Large intestine (tissue), 3 donors: ENCODE results near the gene LIF. TPM values are rescaled to one million over a fixed set of nuclear protein-coding genes. Genes with fewer than 3 reads are reported as not detected.

Experiments used
- DNase-seq, 2 donors: peaks; one replicate each; pipeline versions ENCODE4 v3.0.0 to v3.0.0-alpha.2; 2013
- H3K27ac ChIP-seq: one replicate; pipeline ENCODE4 v1.5.1; 2013; ENCODE audit warnings: low read length
- H3K27me3 ChIP-seq: 2 replicates; pipeline ENCODE4 v1.6.1; 2013; ENCODE audit warnings: low read length; ENCODE audit not compliant: control insufficient read depth, insufficient read depth
- H3K36me3 ChIP-seq: 2 replicates; pipeline ENCODE4 v1.6.1; 2013; ENCODE audit warnings: low read length; ENCODE audit not compliant: control insufficient read depth, insufficient read depth
- H3K4me1 ChIP-seq: one replicate; pipeline ENCODE4 v1.6.1; 2013; ENCODE audit warnings: low read length; ENCODE audit not compliant: control insufficient read depth, insufficient read depth
- H3K4me3 ChIP-seq: one replicate; pipeline ENCODE4 v1.5.1; 2013; ENCODE audit warnings: low read length
- H3K9me3 ChIP-seq: one replicate; pipeline ENCODE4 v1.6.1; 2013; ENCODE audit warnings: mild to moderate bottlenecking, low read depth, low read length, moderate library complexity; ENCODE audit not compliant: control insufficient read depth
- WGBS: methylation state at CpG from one replicate; pipeline ENCODE4 v1.1.5; 2013; ENCODE audit warnings: low lambda C conversion rate; ENCODE audit not compliant: insufficient coverage; 5-methylcytosine and 5-hydroxymethylcytosine counted together
- polyA plus RNA-seq: library from polyadenylated mRNA; unstranded; fragments of 120-200 nt; gene quantifications from one replicate; pipeline ENCODE4 v1.2.1, GENCODE V29; 2013

The LIF gene
- polyA plus RNA-seq, 1 donor: 27.6 TPM

DNA sequence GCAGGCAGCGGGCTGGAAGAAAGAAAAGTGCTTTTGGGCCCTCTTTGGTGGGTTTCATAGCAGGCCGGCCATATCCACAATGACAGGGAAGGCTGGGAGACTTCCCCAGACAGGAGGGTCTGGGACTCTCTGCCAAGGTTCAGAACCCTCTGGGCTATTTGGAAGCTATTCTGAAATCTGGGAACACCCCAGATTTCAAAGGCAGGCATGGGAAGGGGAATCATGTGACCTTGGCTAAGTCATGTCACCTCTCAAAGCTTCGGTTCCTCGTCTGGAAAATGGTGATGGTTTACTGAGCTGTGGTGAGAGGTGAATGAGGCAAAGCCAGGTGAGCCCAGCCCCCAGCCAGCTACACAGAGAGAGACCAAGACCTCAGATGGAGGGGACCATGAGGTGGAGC, 38.1 kb upstream of the LIF start:
- H3K27me3 ChIP-seq: no peaks in the 10 kb centered on the region
- H3K4me1 ChIP-seq: peaks cover 35% of the 10 kb centered on the region
- H3K36me3 ChIP-seq: peaks cover 3% of the 10 kb centered on the region
- DNase-seq: no peak
- no peak overlapping the region for H3K4me3 ChIP-seq
- no peak overlapping the region for H3K27ac ChIP-seq
- H3K9me3 ChIP-seq: no peaks in the 10 kb centered on the region
- WGBS: no CpG with 5 or more reads among the region's 4 CpGs

DNA sequence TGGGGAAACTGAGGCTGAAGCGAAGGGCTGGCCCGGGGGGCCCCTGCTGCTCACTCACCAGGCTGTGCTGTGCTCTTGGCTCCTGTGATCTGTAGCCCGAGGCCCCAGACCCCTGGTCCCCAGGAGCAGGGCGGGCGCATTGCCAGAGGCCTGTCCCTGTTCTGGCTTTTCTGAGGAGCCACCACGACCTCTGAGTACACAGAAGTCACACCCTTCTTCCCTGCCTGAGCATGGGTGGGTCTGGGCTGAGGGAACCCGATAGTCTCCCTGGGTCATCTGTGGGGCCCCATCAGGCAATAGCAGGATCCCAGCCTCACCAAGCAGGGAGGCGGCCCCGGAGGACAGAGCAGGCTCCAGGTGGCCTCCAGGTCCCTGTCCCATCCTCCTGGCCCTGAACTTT, 37.6 kb upstream of the LIF start:
- H3K36me3 ChIP-seq: peaks cover 3% of the 10 kb centered on the region
- no peaks in the 10 kb centered on the region for H3K9me3 ChIP-seq
- H3K4me3 ChIP-seq: no peak overlapping the region
- no peaks in the 10 kb centered on the region for H3K27me3 ChIP-seq
- DNase-seq: peak; percentile 54 to 79
- no CpG with 5 or more reads among the region's 9 CpGs for WGBS
- H3K4me1 ChIP-seq: peaks cover 38% of the 10 kb centered on the region
- H3K27ac ChIP-seq: no peak overlapping the region

DNA sequence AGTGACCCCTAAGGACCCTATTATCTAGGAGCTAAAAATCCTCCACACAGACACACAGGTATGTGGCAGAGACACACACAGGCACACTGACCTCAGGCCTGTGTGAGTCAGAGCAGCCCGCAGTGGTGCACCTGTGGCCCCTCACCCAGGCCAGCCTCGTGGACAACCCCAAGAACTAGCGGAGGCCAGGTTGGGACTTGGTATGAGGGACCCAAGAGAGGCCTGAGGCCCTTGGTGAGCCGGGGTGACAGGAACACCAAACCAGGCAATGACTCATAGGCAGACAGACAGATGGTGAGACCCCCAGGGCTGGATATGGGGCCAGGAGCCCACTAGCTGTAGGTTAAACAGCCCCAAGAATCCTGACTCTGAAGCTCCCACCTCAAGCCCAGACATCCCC, 36.8 kb upstream of the LIF start:
- Histone ChIP-seq H3K27ac (no peak overlapping the region), H3K36me3 (peaks cover 3% of the 10 kb centered on the region), H3K9me3 (no peaks in the 10 kb centered on the region), H3K4me3 (no peak overlapping the region), H3K4me1 (peaks cover 38% of the 10 kb centered on the region), H3K27me3 (no peaks in the 10 kb centered on the region)
- WGBS: no CpG with 5 or more reads among the region's 4 CpGs
- DNase-seq: no peak

DNA sequence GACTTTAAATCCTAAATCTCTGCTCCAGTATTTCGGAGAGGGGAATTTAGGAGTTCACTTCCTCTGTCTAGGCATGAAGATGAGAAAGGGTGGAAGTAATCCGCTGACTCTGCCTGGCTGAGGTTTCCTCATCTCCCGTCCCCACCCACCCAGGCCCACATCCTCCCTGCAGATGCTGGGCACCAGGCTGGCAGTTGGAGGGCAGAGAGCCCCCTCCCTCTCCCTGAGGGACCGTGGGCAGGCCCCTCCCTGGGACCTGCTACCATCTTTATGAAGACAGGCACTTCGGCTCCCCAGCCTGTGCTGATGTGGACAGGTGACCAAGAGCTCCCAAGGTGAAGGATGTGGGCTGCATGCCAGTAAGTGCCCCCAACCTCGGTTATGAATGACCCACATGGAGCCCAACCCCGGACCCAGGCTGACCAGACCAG, 36.1 kb upstream of the LIF start:
- H3K4me1 ChIP-seq: peaks cover 38% of the 10 kb centered on the region
- H3K27ac ChIP-seq: no peak overlapping the region
- no peaks in the 10 kb centered on the region for H3K9me3 ChIP-seq
- peaks cover 3% of the 10 kb centered on the region for H3K36me3 ChIP-seq
- no peak overlapping the region for H3K4me3 ChIP-seq
- no peaks in the 10 kb centered on the region for H3K27me3 ChIP-seq
- no CpG with 5 or more reads among the region's 7 CpGs for WGBS
- DNase-seq: no peak

DNA sequence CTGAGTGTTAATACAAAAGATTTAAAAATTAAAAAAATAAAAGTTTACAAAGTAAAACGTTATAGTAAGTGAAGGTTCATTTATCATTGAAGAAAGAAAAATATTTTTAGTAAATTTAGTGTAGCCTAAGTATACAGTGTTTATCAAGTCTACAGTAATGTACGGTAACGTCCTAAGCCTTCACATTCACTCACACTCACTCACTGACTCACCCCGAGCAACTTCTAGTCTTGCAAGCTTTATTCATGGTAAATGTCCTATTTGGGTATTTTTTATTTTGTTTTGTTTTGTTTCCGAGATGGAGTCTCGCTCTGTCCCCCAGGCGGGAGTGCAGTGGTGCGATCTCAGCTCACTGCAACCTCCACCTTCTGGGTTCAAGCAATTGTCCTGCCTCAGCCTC, 33.9 kb upstream of the LIF start:
- Histone ChIP-seq H3K4me1 (peaks cover 50% of the 10 kb centered on the region), H3K36me3 (no peaks in the 10 kb centered on the region), H3K4me3 (no peak overlapping the region), H3K27ac (no peak overlapping the region), H3K9me3 (no peaks in the 10 kb centered on the region), H3K27me3 (no peaks in the 10 kb centered on the region)
- DNase-seq: no peak
- WGBS: 100% methylated on average over 2 of the region's 8 CpGs

DNA sequence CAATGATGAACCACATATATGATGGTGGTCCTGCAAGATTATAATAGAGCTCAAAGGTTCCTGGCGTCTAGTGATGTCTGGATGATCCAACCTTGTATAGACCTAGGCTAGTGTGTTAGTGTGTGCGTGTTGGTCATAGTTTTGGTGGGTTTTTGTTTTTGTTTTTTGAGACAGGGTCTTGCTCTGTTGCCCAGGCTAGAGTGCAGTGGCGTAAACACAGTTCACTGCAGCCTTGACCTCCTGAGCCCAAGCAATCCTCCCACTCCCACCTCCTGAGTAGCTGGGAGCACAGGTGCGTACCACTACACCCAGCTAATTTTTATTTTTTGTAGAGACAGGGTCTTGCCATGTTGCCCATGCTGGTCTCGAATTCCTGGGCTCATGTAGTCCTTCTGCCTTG, 33.4 kb upstream of the LIF start:
- no peak for DNase-seq
- WGBS: 100% methylated on average over 1 of the region's 5 CpGs
- Histone ChIP-seq H3K36me3 (no peaks in the 10 kb centered on the region), H3K4me3 (no peak overlapping the region), H3K9me3 (no peaks in the 10 kb centered on the region), H3K4me1 (peaks cover 47% of the 10 kb centered on the region), H3K27me3 (no peaks in the 10 kb centered on the region), H3K27ac (no peak overlapping the region)

DNA sequence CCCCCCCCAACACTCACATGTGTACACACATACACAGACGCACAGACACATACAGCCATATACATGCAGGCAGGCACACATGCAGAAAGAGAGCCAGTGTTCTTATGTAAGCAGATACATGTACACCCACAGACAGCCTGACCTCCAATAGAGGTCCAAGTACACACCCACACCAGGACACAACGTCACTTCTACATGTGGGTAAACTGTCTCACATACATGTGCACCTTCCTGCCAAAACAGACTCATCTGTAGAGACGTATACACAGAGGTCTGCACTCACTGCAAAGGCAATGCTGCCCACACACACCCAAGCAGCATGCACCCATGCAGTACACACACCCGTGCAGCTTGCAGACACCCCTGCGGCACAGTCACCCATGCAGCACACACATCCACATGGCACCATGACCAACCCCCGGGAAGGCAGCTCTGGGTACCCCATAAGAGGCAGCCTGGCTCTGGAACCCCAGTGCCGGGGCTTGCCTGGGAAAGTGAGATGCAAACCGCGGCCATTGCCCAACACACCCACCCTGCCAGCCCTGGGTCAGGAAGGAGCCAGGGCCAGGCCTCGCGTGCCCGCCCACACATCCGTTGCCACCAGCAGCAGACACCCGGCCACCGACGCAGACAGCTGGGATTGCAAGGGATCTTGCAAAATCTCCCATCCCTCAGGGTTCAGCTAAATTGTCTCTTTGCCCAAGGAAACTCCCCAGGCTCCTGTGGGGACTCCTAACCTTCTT, 32.7 kb upstream of the LIF start:
- WGBS: no CpG with 5 or more reads among the region's 16 CpGs
- DNase-seq: no peak
- Histone ChIP-seq H3K27me3 (no peaks in the 10 kb centered on the region), H3K36me3 (no peaks in the 10 kb centered on the region), H3K4me1 (peaks cover 39% of the 10 kb centered on the region), H3K9me3 (no peaks in the 10 kb centered on the region), H3K4me3 (no peak overlapping the region), H3K27ac (no peak overlapping the region)

DNA sequence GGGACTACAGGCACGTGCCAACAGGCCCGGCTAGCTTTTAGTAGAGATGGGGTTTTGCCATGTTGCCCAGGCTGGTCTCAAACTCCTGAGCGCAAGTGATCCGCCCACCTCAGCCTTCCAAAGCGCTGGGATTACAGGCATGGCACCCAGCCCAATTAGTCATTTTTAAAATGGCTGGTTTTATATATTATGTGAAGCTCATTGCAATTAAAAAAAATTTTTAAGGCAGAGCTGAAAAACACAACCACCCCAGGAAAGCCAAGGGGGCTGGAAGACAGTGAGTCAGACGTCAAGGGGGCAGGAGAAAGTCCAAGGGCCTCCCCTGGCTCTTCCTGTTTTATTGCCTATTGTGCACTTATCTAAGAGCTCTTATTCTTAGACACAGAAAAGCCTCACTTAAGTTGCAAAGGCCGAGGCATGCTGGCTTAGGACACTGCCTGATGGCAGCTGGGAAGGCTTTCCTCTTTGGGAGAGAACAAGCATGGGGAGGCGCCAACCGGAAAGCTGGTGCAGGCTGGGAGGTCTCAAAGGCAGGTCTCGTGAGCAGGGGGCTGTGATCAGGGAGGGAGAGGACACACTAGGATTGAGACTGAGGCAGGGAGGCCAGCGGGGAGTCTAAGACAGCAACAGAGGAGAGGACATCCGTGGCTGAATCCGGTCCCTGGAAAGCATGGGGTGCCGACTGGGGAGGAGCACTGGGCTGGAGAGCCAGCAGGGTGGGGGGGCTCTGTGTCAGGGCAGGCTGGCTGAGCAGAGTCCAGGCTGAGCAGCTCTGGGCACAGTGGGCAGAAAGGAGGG, 31.2 kb upstream of the LIF start:
- no CpG with 5 or more reads among the region's 14 CpGs for WGBS
- Histone ChIP-seq H3K27ac (peak overlapping the region; percentile 81), H3K36me3 (no peaks in the 10 kb centered on the region), H3K4me3 (no peak overlapping the region), H3K9me3 (no peaks in the 10 kb centered on the region), H3K27me3 (no peaks in the 10 kb centered on the region), H3K4me1 (peaks cover 28% of the 10 kb centered on the region)
- DNase-seq: peak; percentile 76 to 91

DNA sequence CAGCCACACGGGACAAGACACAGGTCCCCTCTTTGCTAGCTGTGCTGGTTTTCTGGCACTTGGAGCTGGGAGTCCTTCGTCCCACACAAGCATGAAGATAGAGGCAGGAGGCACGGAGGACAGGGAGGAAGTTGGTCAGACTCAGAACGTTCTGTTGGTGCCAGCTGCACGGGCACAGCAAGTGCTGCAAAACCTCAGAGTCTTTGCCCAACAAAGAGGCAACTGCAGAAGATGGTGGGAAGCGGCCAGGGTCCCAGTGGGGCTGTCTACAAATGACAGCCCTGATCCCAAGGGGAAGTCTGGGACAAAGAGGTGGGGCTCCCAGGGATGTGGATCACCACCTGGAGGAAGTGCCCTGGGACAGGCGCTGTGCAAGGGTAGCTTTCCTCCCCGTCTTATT, 29.5 kb upstream of the LIF start:
- H3K4me3 ChIP-seq: no peak overlapping the region
- no peak overlapping the region for H3K27ac ChIP-seq
- H3K9me3 ChIP-seq: no peaks in the 10 kb centered on the region
- no peaks in the 10 kb centered on the region for H3K27me3 ChIP-seq
- WGBS: no CpG with 5 or more reads among the region's 8 CpGs
- peaks cover 28% of the 10 kb centered on the region for H3K4me1 ChIP-seq
- DNase-seq: no peak
- no peaks in the 10 kb centered on the region for H3K36me3 ChIP-seq

DNA sequence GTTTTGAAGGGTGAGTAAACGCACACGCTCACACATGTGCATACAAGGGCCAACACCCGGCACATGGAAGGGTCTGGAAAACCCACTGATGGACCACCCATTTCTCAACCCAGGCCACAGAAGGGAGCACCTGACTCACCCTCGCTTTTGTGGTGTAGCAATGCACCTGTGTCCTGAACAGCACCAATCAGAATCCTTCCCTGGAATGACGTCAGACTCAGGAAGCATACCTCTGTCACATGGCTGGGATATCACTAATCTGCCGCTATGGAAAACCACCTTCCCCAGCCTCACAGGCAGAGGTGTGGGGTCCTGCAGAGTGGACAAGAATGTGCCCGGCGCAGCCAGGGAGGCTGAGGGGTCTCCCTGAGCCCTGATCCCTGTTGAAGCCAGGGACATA, 29.1 kb upstream of the LIF start:
- peak; percentile 77 to 87 for DNase-seq
- no peak overlapping the region for H3K4me3 ChIP-seq
- no peaks in the 10 kb centered on the region for H3K27me3 ChIP-seq
- H3K4me1 ChIP-seq: peaks cover 28% of the 10 kb centered on the region
- H3K27ac ChIP-seq: no peak overlapping the region
- no CpG with 5 or more reads among the region's 8 CpGs for WGBS
- no peaks in the 10 kb centered on the region for H3K9me3 ChIP-seq
- no peaks in the 10 kb centered on the region for H3K36me3 ChIP-seq
